ENCODE data around the gene PDE10A.

- TF ChIP-seq POLR2A (IDR thresholded peaks at IDR 0.05; ENCODE audit: insufficient read depth in 1 of 2, low read depth in 2 of 2, low read length in 2 of 2), result no peak
- no peak for TF ChIP-seq FOXJ3 (CRISPR knock-in tag; IDR thresholded peaks at IDR 0.05; ENCODE audit: borderline replicate concordance)
- no peak for TF ChIP-seq ZNF431 (CRISPR knock-in tag; IDR thresholded peaks at IDR 0.05; ENCODE audit: borderline replicate concordance, low read depth)
- no peak for TF ChIP-seq ZNF451 (CRISPR knock-in tag; IDR thresholded peaks at IDR 0.05)
Observed at GRCh38 chr6:165634101-165634880, 28.8 kb downstream of the PDE10A start.

Data from HepG2 (cell line).